Activated CD8-positive, alpha-beta memory T cell treated with anti-CD3 and anti-CD28 coated beads for 36 hours (primary cell): ENCODE results near the gene OAS1. TPM values are rescaled to one million over a fixed set of nuclear protein-coding genes. Genes with fewer than 3 reads are reported as not detected.

Experiments used
- CTCF ChIA-PET: fragments of 350-600 bp; sonication (Branson Sonifier 250); formaldehyde crosslinking; loops from one replicate; lab custom pipeline; 2021; ENCODE audit warnings: antibody characterized with exemption; lab: Charles Lee
- POLR2A ChIA-PET: fragments of 350-600 bp; sonication (Branson Sonifier 250); formaldehyde crosslinking; loops from one replicate; lab custom pipeline; 2021; ENCODE audit warnings: antibody characterized with exemption; lab: Charles Lee
- total RNA-seq, 2 experiments: library from RNA; stranded (reverse); gene quantifications; one replicate each; pipeline ENCODE4 v1.2.3, GENCODE V29; 2021

Gene OAS1
- total RNA-seq, 2 experiments from 2014 or later: 5.1 to 6.4 TPM

DNA sequence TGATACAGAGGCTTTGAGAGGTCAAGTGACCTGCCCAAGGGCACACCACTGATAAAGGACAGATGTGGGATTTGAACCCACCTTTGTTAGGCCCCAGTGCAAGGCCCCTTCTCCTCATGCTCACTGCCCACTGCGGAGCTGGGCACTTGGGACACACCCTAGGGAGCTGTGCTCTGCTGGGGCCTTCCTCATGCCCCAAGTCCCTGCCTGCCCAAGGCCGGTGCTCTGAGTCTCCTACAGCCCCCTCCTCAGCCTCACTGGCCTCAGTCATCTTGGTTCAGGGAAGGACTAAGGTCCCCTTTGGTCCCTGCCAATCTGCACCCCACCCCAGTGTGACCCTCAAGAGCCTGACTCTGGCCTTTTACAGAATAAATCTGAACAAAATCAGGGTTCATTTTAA lies 23.6 kb downstream of the OAS1 start:
- POLR2A ChIA-PET: no interaction called here

GRCh38 chr12:112932485-112933128 lies 25.8 kb downstream of the OAS1 start:
- CTCF ChIA-PET: no interaction called here
- POLR2A ChIA-PET: no interaction called here

More for the DNA sequence above, 23.6 kb downstream of the OAS1 start:
- CTCF ChIA-PET: interaction anchor here (0.8 to 1.1 kb wide), 2 partner anchors 9 to 27 kb away, joined by 3 to 4 read pairs; no protein-coding TSS in a partner anchor

DNA sequence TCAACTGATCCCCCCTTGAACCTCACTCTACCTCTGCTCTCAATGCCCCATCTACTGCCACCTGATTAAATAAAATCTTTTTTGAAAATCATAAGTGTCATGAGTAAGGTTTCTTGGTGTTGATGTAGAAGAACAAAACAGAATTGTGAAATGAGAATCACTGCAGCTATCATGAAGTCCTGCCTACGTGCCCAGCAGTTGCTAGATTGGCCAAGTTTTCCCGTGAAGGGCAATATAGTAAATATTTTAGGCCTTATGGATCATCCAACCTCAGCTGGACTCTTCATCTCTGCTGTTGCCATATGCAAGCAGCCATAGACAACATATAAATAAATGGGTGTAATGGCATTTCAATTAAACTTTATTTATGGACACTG lies 26.4 kb downstream of the OAS1 start:
- POLR2A ChIA-PET: no interaction called here
- CTCF ChIA-PET: no interaction called here

GRCh38 chr12:112936264-112936663 lies 29.5 kb downstream of the OAS1 start:
- POLR2A ChIA-PET: no interaction called here
- CTCF ChIA-PET: no interaction called here

- CTCF ChIA-PET: interaction anchor here (1.3 kb wide), 1 partner anchor 33 kb away, joined by 3 read pairs; no protein-coding TSS in a partner anchor
- POLR2A ChIA-PET: no interaction called here
Measured at GRCh38 chr12:112936927-112937326, 30.2 kb downstream of the OAS1 start.

DNA sequence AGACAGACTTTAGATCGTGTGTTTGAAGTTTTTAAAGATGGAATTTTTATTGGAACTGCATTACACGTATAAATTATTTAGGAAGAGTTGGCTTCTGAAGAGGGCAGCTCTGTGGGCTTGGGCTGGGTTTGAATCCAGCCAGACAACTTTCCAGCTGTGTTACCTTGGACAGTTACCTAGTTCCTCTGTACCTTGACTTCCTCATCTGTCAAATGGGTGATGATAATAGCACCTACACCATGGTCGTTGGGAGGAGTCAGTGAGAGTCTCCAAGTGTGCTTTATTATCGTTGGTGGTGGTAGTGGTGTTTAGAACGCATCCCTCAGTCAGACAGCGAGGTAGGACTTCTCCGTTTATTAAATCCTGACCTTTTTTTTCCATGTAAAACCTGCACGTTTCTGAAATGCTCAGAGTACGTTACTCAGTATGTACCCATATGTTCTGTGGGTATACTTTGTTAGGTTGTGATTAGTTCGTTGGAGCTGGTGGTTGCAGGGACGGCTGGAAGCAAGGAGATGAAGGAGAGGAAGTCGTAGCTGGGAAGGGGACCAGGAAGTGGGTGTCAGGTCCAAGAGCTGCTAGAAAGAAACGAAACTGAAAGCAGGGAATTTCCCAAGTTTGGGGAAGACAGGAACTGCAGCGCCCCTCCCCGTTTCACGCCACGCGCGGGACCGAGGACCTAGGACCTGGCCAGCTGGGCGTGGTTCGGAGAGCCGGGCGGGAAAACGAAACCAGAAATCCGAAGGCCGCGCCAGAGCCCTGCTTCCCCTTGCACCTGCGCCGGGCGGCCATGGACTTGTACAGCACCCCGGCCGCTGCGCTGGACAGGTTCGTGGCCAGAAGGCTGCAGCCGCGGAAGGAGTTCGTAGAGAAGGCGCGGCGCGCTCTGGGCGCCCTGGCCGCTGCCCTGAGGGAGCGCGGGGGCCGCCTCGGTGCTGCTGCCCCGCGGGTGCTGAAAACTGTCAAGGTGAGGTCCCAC lies 31.3 kb downstream of the OAS1 start, which contains the start of gene OAS3:
TSS of gene OAS3 (plus strand) at position 734 of the 979 bp plus-strand sequence. CDS start at position 791, 57 bp downstream.
- POLR2A ChIA-PET: interaction anchor here (1.3 kb wide), 1 partner anchor 40 kb away, joined by 4 read pairs; the partner anchor contains the start of gene OAS2
- CTCF ChIA-PET: interaction anchor here (1.3 kb wide), 1 partner anchor 34 kb away, joined by 3 read pairs; no protein-coding TSS in a partner anchor

DNA sequence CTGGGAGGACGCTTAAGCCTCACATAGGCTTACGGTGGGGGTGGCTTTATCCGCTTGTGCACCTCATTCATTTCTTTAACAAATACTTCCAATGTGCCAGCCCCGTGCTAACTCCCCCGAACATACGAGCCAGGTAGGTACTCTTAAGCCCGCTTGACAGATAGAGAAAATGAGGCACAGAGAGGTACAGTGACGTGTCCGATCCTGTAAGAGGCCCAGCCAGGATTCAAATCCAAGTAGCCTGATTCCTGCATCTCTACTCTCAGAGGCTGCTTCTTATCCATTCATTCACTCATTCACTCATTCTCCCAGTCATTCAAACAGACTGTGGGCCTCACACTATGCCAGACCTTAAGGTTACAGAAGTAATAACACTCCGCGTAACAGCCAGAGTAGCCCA lies 32.0 kb downstream of the OAS1 start:
- ChIA-PET CTCF (interaction anchor here (1.3 kb wide), 1 partner anchor 8 kb away, joined by 4 read pairs; no protein-coding TSS in a partner anchor), POLR2A (interaction anchor here (1.3 kb wide), 1 partner anchor 40 kb away, joined by 4 read pairs; the partner anchor contains the start of gene OAS2)

DNA sequence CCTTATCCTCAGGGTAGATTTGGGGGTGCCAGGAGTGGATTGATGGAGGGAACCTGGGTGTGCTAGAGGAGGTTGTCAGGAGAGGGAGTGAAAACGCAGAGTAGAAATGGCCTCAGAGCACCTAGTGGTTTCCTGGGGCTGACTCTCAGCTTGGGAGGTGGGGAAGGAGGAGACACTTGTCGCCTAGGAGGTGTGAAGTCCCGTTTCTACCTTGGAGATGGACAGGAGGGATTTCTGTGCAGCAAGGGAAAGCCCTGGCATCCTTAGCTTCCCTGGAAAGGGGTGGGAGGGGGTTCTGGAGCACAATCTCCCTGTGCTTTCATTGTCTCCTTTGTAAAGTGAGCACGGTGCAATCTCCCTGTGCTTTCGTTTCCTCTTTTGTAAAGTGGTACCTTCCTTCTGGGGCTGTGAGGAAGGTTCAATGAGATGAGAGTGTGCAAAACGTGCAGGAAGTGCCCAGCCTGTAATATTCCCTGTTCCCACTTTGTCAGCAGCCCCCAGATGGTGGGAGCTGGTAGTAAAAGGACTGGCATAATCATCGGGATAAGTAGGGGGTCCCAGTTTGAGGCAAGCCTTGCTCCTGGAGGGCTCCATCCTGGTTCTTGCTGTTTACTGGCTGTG lies 33.1 kb downstream of the OAS1 start:
- POLR2A ChIA-PET: interaction anchor here (0.8 kb wide), 1 partner anchor 38 kb away, joined by 5 read pairs; the partner anchor contains the start of gene OAS2
- CTCF ChIA-PET: interaction anchor here (0.6 to 1.3 kb wide), 3 partner anchors 9 to 38 kb away, joined by 3 to 4 read pairs (median 3); partner anchors contain the start of gene OAS2

DNA sequence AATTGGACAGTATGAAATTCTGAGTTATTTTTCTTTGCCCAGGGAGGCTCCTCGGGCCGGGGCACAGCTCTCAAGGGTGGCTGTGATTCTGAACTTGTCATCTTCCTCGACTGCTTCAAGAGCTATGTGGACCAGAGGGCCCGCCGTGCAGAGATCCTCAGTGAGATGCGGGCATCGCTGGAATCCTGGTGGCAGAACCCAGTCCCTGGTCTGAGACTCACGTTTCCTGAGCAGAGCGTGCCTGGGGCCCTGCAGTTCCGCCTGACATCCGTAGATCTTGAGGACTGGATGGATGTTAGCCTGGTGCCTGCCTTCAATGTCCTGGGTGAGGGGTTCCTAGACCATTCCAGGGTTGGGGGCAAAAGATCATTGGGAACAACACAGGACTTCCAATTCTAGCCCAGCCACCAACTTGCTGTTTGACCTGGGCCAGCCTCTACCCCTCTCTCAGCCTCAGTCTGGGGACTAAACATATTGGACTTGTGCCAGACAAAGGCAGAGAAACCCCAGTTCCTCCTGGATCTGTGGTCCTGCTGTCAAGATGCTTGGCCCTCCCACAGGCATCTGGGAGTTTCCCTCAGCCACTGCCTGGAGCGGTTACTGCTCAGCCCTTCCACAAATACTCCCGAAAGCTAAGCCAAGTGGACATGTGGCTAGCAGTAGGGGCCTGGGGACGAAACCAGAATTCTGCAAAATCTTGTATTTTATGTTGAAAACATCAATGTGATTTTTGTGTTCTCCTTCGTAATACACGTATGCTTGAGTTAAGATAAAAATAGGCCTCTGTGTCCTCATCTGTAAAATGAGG lies 35.0 kb downstream of the OAS1 start:
- POLR2A ChIA-PET: interaction anchor here (0.7 kb wide), 1 partner anchor 63 kb away, joined by 4 read pairs; no protein-coding TSS in a partner anchor
- CTCF ChIA-PET: no interaction called here

GRCh38 chr12:112942572-112942971 lies 35.8 kb downstream of the OAS1 start:
- CTCF ChIA-PET: no interaction called here
- POLR2A ChIA-PET: interaction anchor here (0.7 kb wide), 1 partner anchor 63 kb away, joined by 4 read pairs; no protein-coding TSS in a partner anchor

DNA sequence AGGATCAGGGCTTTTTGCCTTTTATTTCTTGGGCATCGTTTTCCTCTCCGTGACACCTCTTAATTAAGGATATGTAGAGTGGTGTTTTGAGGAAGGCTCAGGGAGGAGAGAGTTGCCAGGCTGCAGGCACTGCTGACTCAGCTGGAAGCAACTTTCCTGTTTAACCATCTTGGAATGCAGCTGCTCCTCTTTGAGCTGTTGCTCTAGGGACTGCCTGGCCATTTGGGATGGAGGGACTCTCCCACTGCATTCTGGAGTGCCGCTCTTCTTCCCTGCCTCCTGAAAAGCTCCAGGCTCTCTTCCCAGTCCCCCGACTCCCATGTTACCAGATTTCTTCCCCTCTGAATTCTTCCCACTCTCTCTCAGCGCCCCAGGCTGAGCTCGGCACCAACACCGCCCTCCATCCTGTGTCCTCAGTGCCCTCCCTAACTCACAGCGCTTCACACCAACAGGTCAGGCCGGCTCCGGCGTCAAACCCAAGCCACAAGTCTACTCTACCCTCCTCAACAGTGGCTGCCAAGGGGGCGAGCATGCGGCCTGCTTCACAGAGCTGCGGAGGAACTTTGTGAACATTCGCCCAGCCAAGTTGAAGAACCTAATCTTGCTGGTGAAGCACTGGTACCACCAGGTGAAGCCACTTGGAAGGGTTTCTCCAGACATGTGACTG lies 37.4 kb downstream of the OAS1 start:
- ChIA-PET POLR2A (interaction anchor here (0.6 kb wide), 1 partner anchor 236 kb away, joined by 5 read pairs; no protein-coding TSS in a partner anchor), CTCF (interaction anchor here (0.6 kb wide), 1 partner anchor 140 kb away, joined by 3 read pairs; no protein-coding TSS in a partner anchor)

DNA sequence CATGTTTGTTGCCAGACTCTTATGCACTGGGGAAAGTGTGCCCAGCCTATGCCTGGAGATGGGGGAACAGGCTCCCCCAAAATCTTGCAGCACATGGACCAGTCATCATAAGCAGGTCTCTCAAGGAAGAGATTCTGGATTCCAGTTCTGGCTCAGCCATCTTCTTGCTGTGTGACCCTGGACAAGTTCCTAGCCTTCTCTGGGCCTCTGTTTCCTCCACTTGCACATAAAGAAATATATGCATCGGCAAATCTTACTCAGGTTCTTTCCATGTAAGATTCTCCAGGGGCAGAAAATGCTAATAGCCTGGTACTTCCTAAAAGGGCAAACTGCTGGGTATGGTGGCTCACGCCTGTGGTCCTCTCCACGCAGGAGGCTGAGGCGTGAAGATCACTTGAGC lies 38.8 kb downstream of the OAS1 start:
- CTCF ChIA-PET: no interaction called here

DNA sequence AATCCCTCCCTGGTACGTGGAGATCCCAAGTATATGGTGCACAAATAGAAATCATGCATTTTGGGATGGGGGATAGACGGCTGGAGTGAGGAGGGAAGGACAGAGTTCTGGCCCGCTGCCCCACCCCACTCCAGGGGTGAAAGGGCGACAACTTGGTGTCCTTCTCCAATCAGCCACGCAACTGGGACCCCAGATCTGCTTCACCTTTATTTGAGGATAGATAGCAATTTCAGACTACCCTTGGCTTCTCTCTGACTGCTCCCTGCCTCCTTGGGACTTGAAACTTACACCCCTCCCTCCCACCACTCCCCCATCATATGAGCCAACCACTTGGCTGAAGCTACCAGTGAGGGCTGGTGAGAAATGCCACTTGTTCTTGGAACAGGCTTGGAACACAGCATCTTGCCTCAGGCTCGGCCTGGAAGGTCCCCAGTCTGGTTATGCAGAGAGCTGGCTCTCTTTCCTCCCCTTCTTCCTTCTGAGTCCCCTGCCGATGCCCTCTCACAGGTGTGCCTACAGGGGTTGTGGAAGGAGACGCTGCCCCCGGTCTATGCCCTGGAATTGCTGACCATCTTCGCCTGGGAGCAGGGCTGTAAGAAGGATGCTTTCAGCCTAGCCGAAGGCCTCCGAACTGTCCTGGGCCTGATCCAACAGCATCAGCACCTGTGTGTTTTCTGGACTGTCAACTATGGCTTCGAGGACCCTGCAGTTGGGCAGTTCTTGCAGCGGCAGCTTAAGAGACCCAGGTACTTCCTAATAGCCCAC lies 39.7 kb downstream of the OAS1 start:
- ChIA-PET POLR2A (no interaction called here), CTCF (no interaction called here)

More for the DNA sequence above, 38.8 kb downstream of the OAS1 start:
- POLR2A ChIA-PET: no interaction called here

DNA sequence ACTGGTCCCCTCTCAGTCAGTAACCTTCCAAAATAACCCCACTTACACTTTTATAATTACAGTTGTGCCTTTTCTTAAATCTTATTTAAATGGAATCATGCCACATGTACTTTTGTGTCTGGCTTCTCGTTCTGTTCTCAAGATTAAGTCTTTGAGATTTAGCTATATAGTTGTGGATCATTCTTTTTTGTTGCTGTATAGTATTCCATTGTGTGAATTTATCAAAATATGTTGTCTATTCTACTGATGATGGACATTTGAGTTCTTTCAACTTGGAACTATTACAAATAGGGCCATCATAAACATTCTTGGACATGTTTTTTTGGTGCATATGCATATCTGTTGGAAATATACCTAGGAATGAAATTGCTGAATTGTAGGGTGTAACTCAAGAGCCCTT lies 40.6 kb downstream of the OAS1 start:
- CTCF ChIA-PET: no interaction called here

DNA sequence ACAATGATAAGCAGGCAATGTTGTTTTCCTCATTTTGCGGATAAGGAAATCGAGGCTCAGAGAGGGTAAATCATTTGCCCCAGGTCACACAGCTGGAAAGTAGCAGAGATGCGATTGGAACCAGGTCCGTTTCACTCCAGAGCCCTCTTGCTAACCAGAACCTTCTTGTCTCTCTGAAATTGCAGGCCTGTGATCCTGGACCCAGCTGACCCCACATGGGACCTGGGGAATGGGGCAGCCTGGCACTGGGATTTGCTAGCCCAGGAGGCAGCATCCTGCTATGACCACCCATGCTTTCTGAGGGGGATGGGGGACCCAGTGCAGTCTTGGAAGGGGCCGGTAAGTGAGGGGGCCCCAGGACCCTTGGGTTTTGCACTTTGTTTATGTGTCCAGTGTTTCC lies 41.0 kb downstream of the OAS1 start:
- POLR2A ChIA-PET: no interaction called here
- CTCF ChIA-PET: no interaction called here

More for the DNA sequence above, 40.6 kb downstream of the OAS1 start:
- POLR2A ChIA-PET: no interaction called here

DNA sequence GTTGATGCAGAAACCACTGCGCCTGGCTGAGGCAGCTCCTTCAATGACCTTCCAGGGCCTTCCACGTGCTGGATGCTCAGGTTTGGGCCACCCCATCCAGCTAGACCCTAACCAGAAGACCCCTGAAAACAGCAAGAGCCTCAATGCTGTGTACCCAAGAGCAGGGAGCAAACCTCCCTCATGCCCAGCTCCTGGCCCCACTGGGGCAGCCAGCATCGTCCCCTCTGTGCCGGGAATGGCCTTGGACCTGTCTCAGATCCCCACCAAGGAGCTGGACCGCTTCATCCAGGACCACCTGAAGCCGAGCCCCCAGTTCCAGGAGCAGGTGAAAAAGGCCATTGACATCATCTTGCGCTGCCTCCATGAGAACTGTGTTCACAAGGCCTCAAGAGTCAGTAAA lies 42.0 kb downstream of the OAS1 start:
- CTCF ChIA-PET: interaction anchor here (0.6 kb wide), 1 partner anchor 30 kb away, joined by 3 read pairs; the partner anchor contains the start of gene OAS2
- POLR2A ChIA-PET: interaction anchor here (0.6 kb wide), 1 partner anchor 166 kb away, joined by 3 read pairs; no protein-coding TSS in a partner anchor

- ChIA-PET CTCF (no interaction called here), POLR2A (no interaction called here)
Measured at GRCh38 chr12:112950701-112951100, 43.9 kb downstream of the OAS1 start.
